HepG2 (cell line): ENCODE data around the gene FAM120C. TPM values are rescaled to one million over a fixed set of nuclear protein-coding genes. Genes with fewer than 3 reads are reported as not detected.
A peak's percentile ranks its signal among the peaks of the same experiment; 100 is the strongest.

ENCODE experiments used
- ATF7-NPFF ChIP-seq: sonication (generic); formaldehyde crosslinking; IDR thresholded peaks from 2 replicates; pipeline ENCODE4 v1.8.1; 2023; ENCODE audit warnings: mild to moderate bottlenecking, low read depth, missing genetic modification reagents, moderate library complexity
- CEBPB ChIP-seq: IDR thresholded peaks from 2 replicates; pipeline ENCODE4 v1.6.1; 2011; ENCODE audit warnings: low read depth, low read length, improper control_type of control experiment, borderline replicate concordance
- CREM ChIP-seq, 2 experiments: sonication (generic) in 1 of 2; formaldehyde crosslinking in 1 of 2; IDR thresholded peaks; 2 replicates each; pipeline versions ENCODE4 v1.4.0 to v1.6.1; 2016 to 2020; ENCODE audit warnings: antibody characterized with exemption in 1 of 2, mild to moderate bottlenecking in 1 of 2, missing genetic modification reagents in 1 of 2
- CTCF ChIP-seq: sonication (generic); formaldehyde crosslinking; IDR thresholded peaks from 2 replicates; pipeline ENCODE4 v1.5.0; 2020; ENCODE audit warnings: mild to moderate bottlenecking, missing genetic modification reagents, moderate library complexity
- GABPA ChIP-seq, 2 experiments: IDR thresholded peaks; 2 replicates each; pipeline ENCODE4 v1.6.1; 2011 to 2016; ENCODE audit warnings: low read depth in 2 of 2, low read length in 1 of 2, missing biosample characterization in 1 of 2, missing genetic modification characterization in 1 of 2
- GTF2F1 ChIP-seq: fragments of 150-350 bp; IDR thresholded peaks from 2 replicates; pipeline ENCODE4 v1.6.1; 2014; ENCODE audit warnings: low read length
- HBP1 ChIP-seq: IDR thresholded peaks from 2 replicates; pipeline ENCODE4 v1.6.1; 2016; ENCODE audit warnings: low read depth, control low read depth
- HNRNPL ChIP-seq: fragments of 200-400 bp; formaldehyde crosslinking; IDR thresholded peaks from 2 replicates; pipeline ENCODE4 v1.6.1; 2017; ENCODE audit warnings: mild to moderate bottlenecking, low read depth, low read length
- ISX ChIP-seq: sonication (generic); formaldehyde crosslinking; conservative IDR thresholded peaks from 2 replicates; pipeline ENCODE4 v1.5.0; 2020; ENCODE audit warnings: missing genetic modification reagents
- KDM5B ChIP-seq: sonication (generic); formaldehyde crosslinking; IDR thresholded peaks from 2 replicates; pipeline ENCODE4 v1.4.0; 2020; ENCODE audit warnings: missing genetic modification reagents, mild to moderate bottlenecking, borderline replicate concordance
- SNAPC4 ChIP-seq: sonication (generic); formaldehyde crosslinking; IDR thresholded peaks from 2 replicates; pipeline ENCODE4 v1.4.0; 2020; ENCODE audit warnings: mild to moderate bottlenecking, missing genetic modification reagents
- ZBTB7A ChIP-seq: sonication (generic); formaldehyde crosslinking; IDR thresholded peaks from 2 replicates; pipeline ENCODE4 v1.8.0; 2022; ENCODE audit warnings: mild to moderate bottlenecking, missing genetic modification reagents
- ZFAT ChIP-seq: sonication (generic); formaldehyde crosslinking; conservative IDR thresholded peaks from 2 replicates; pipeline ENCODE4 v1.8.1; 2023; ENCODE audit warnings: missing genetic modification reagents, inconsistent platforms
- ZNF207 ChIP-seq: fragments of 450-650 bp; IDR thresholded peaks from 2 replicates; pipeline ENCODE4 v1.6.1; 2016; ENCODE audit warnings: antibody characterized with exemption, borderline replicate concordance
- ZNF253 ChIP-seq: sonication (generic); formaldehyde crosslinking; IDR thresholded peaks from 2 replicates; pipeline ENCODE4 v1.8.0; 2022; ENCODE audit warnings: mild to moderate bottlenecking, missing genetic modification reagents, borderline replicate concordance
- ZNF263 ChIP-seq: sonication (generic); formaldehyde crosslinking; IDR thresholded peaks from 2 replicates; pipeline ENCODE4 v1.4.0; 2020; ENCODE audit warnings: missing genetic modification reagents
- ZNF383 ChIP-seq: sonication (generic); formaldehyde crosslinking; IDR thresholded peaks from 2 replicates; pipeline ENCODE4 v1.4.0; 2020; ENCODE audit warnings: missing genetic modification reagents, mild to moderate bottlenecking, borderline replicate concordance
- ZNF547 ChIP-seq: sonication (generic); formaldehyde crosslinking; IDR thresholded peaks from 2 replicates; pipeline ENCODE4 v1.5.1; 2020; ENCODE audit warnings: mild to moderate bottlenecking, missing genetic modification reagents
- ZNF839 ChIP-seq: sonication (generic); formaldehyde crosslinking; IDR thresholded peaks from 2 replicates; pipeline ENCODE4 v1.4.0; 2020; ENCODE audit warnings: missing genetic modification reagents, mild to moderate bottlenecking, borderline replicate concordance
- ZZZ3 ChIP-seq: sonication (generic); formaldehyde crosslinking; IDR thresholded peaks from 2 replicates; pipeline ENCODE4 v1.4.0; 2020; ENCODE audit warnings: missing genetic modification reagents, mild to moderate bottlenecking, borderline replicate concordance
- polyA plus RNA-seq, 8 experiments: library from polyadenylated mRNA; depleted of rRNA in 3 of 8; stranded (reverse) in 7 of 8; unstranded in 1 of 8; fragments of >200 nt; fragmentation: Illumina TruSeq in 4 of 8; extraction: Trizol in 4 of 8; gene quantifications; 2 replicates each; pipeline versions ENCODE4 v1.2.1 to v1.2.3, GENCODE V29; 2011 to 2016; ENCODE audit warnings: low read depth in 4 of 8, missing spikeins in 1 of 8, mixed read lengths in 1 of 8; ENCODE audit not compliant: insufficient read depth in 1 of 8
- total RNA-seq, 5 experiments: library from RNA; depleted of rRNA; stranded (reverse); fragments of >200 nt; fragmentation: Illumina TruSeq; extraction: Trizol; gene quantifications; 2 replicates each; pipeline ENCODE4 v1.2.3, GENCODE V29; 2016; ENCODE audit warnings: low read depth in 1 of 5

FAM120C gene
- total and polyA plus RNA-seq, 2 of the 13 experiments (the other 11 are each of a cell fraction or from before 2014, with no cell fraction given) = 4.6 to 7.4 TPM

GRCh38 chrX:54182864-54183613, at the start of gene FAM120C (continued):
- no peak for TF ChIP-seq CTCF (CRISPR knock-in tag)
- no peak for TF ChIP-seq ZNF547
- TF ChIP-seq CEBPB = no peak
- TF ChIP-seq GABPA (IDR thresholded peaks at IDR 0.05; ENCODE audit: low read depth, low read length) = no peak
- peak; percentile 62 for TF ChIP-seq GABPA (CRISPR knock-in tag; IDR thresholded peaks at IDR 0.05; ENCODE audit: low read depth)
- no peak for TF ChIP-seq ZFAT (CRISPR knock-in tag)
- TF ChIP-seq ZNF263 (CRISPR knock-in tag) = no peak
- TF ChIP-seq ZNF383 (CRISPR knock-in tag) = no peak
- TF ChIP-seq ATF7-NPFF (CRISPR knock-in tag) = no peak
- TF ChIP-seq ZBTB7A (CRISPR knock-in tag) = no peak
- TF ChIP-seq ZNF207 = no peak
- TF ChIP-seq ZZZ3 (CRISPR knock-in tag) = no peak
- TF ChIP-seq ZNF253 = no peak
- no peak for TF ChIP-seq KDM5B (CRISPR knock-in tag)
- no peak for TF ChIP-seq GTF2F1
- no peak for TF ChIP-seq ZNF839 (CRISPR knock-in tag)
- TF ChIP-seq SNAPC4 (CRISPR knock-in tag) = no peak
- no peak for TF ChIP-seq HBP1
- TF ChIP-seq ISX = no peak
- TF ChIP-seq CREM (IDR thresholded peaks at IDR 0.05) = no peak
- TF ChIP-seq CREM (CRISPR knock-in tag; IDR thresholded peaks at IDR 0.05) = no peak
- no peak for TF ChIP-seq HNRNPL
